NCI-H226 (cell line): Measurements from ENCODE around the gene SPATA12.

Experiments used
- DNase-seq: peaks from one replicate; pipeline ENCODE4 v3.0.0-alpha.2; 2015

The SPATA12 gene, protein sequence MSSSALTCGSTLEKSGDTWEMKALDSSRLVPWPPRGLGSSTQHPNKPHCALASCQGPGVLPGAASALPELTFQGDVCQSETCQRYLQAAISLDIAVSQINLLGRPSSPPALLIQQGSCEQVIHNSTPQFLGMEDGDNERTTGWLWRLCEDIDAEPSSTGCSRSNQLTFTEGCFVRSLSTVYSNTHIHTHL

GRCh38 chr3:57060089-57060821 lies at the start of gene SPATA12:
Gene SPATA12, plus strand, starts transcription at chr3:57060664. Its CDS starts 13,031 bp downstream, at chr3:57073695.
- peak; percentile 94 for DNase-seq

GRCh38 chr3:57011022-57011421 lies 49.4 kb upstream of the SPATA12 start:
- DNase-seq = no peak

DNA sequence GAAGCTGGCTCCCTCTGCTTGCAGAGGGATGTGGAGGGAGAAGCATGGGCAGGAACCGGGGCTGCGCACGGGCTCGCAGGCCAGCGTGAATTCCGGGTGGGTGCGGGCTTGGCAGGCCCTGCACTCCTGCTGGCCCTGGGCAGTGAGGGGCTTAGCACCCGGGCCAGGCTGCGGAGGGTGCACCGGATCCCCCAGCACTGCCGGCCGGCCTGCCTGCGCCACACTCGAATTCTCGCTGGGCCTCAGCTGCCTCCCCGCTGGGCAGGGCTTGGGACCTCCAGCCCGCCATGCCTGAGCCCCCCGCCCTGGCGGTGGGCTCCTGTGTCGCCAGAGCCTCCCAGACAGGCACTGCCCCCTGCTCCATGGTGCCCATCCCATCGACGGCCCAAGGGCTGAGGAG lies 47.6 kb upstream of the SPATA12 start:
- no peak for DNase-seq

GRCh38 chr3:57015350-57015729 lies 45.1 kb upstream of the SPATA12 start:
- DNase-seq = no peak

DNA sequence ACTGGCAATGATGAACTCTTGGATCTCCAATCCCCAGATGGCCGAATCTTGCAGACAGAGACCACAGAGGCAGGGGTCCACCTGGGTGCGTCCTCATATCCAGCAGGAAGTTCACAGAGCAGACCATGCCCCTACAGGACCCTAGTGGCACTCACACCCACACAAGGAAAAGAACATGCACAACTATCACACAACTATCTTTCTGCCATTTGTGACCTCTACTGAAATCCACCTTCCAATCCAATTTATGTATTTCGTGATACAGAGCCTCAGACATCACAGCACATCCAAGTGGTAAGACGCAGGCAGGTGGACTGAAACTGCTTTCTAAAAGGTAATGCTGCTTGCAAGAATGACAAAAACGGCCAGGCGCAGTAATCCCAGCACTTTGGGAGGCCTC lies 44.6 kb upstream of the SPATA12 start:
- no peak for DNase-seq

DNA sequence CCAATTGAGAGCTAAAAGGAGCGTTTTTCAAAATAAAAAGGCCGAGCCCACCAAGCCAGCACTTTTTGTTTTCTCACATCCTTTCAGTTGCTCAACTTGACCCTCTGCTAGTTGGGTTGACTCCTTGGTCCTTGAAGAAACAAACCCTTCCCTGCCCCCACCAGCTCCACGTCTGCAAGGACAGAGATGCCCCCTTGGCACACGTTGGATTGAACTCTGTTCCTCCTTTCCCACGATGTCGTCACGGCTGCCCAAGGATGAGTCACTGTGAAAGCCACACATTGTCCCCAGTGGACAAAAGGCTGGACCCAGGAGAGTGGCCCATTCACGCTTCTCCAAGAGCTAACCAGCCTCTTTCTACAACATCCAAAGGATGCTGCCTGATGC lies 43.0 kb upstream of the SPATA12 start:
- DNase-seq = no peak

DNA sequence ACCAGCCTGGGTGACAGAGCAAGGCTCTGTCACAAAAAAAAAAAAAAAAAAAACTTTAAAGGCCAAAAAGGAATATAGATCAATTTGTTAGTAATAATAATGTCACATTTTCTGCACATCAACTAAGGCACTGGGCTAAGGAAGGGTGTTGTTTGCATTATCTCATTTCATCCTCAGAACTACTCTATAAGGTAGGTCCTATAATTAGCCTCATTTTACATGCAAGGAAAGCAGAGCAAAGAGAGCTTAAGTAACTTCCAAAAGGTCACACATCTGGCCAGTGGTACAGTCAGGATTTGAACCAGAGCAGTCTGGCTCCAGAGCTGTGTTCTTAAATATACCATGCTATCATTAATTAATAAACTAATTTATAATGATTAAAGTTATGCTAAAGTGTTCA lies 42.2 kb upstream of the SPATA12 start:
- no peak for DNase-seq

GRCh38 chr3:57019057-57019456 lies 41.4 kb upstream of the SPATA12 start:
- DNase-seq = no peak

DNA sequence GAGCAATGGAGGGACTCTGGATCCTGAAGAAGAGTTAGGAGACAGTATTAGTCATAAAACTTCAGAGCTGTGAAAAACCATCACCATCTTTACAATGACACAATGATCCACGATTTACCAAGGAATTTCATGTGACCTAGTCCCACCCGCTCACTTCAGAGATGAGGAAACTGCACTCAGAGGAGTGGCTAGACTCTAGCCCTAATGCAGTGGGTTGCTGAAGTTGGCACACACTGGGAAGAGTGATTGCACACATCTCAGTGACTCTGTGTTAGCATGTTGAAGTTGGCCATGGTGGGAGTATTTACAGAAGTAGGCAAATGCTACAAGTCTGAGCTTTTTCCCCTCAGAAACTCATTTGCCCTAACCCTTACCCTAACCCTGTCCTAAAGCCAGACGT lies 35.2 kb upstream of the SPATA12 start:
- no peak for DNase-seq

DNA sequence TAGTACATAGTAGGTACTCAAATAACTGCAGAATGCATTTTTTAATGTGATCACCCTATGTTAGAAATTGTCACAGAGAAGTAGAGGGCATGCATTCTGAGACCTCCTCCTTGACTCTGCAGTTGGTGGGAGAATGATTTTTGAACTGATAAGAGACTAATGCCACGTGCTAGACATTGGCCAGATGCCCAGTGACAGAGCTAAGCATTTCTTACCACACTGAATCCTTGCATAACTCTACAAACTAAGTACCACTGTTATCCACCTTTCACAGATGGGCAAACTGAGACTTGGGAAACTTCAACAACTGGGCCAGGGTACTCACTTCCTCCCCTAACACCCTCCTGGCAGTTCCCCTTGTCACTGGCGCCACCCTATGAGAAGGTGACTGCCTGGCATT lies 33.5 kb upstream of the SPATA12 start:
- DNase-seq = no peak

- DNase-seq = no peak
Measured at GRCh38 chr3:57029383-57029782, 31.1 kb upstream of the SPATA12 start.

- no peak for DNase-seq
Measured at GRCh38 chr3:57029924-57030323, 30.5 kb upstream of the SPATA12 start.

GRCh38 chr3:57030721-57031120 lies 29.7 kb upstream of the SPATA12 start:
- no peak for DNase-seq

GRCh38 chr3:57031631-57032541 lies 28.6 kb upstream of the SPATA12 start:
- DNase-seq = no peak

DNA sequence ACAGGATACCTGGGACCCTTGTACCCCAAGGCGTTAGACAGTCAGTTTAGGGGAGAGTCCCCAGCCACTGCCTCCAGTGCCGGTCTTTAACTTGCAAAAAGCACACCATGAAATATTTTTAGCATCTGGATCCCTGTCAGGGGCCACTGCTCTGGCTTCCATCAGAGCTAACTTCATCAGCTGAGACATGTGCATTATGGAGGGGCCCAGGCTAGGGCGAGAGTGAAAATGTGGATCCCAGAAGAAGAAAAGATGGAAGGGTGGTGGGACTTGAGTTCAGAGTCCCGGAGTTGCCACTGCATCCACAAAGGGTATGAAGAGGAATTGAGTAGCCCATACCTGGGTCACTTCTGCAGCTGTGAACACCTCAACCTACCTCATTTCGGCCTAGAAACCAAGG lies 23.5 kb upstream of the SPATA12 start:
- no peak for DNase-seq

- DNase-seq = no peak
Measured at GRCh38 chr3:57038466-57039164, 21.8 kb upstream of the SPATA12 start.

DNA sequence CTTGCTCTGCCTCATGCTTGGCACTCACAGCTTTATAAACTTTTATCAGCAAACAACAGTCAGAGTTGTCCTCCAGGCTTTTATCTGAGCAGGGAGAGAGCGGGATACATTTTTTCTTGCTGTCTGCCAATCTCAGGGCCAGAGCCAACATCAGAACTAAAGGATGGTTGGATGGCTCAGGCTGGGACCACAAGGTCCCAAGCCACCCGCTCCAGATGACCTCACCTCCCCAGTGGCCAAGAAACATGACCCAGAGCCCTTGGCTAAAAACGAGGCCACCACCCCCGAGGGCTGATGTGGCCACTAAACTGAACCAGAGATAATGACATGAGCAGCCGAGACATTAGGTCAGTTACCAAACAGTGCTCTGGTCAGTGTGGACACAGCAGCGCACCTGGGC lies 18.8 kb upstream of the SPATA12 start:
- no peak for DNase-seq

DNA sequence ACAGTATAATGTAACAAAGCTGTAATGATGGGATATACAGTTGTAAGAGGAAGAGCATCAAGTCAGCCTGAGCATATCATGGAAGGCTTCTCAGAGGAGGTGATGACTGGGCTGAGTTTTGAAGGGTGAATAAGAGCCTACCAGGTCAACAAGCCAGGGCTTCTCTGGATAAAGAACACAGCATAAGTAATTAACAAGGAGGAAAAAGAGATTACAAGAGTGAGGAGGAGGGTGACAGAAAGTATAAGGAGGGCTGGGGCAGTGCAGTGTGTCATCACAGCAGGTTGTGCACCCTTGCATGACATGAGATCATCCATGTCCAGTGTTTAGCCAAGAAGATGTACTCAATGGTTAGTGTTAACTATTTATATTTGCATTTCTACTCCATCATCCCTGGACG lies 16.9 kb upstream of the SPATA12 start:
- no peak for DNase-seq

- DNase-seq = no peak
Measured at GRCh38 chr3:57046101-57046765, 14.2 kb upstream of the SPATA12 start.

- no peak for DNase-seq
Measured at GRCh38 chr3:57048052-57048671, 12.3 kb upstream of the SPATA12 start.

- DNase-seq = no peak
Measured at GRCh38 chr3:57048728-57049127, 11.7 kb upstream of the SPATA12 start.

DNA sequence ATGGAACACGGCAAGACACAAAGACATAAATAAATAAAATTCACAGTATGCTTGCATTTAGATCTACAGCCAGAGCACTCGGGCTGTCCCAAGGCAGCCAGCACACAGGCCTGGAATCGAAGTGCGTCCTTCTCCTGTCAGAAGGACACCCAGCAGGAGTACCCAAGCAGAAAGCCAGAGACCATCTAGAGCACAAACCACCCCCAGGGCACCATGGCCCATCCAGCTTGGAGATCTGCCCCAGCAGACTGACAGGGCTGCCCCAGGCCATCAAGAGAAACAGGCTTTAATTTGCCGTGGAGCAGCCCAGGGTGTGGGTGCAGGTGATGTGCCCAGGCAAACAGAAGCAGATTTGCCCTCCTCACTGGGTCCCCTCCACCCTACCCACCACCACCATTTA lies 7.8 kb upstream of the SPATA12 start:
- DNase-seq = no peak
